Measurements from ENCODE around the gene YIF1B. TPM values are rescaled to one million over a fixed set of nuclear protein-coding genes. Genes with fewer than 3 reads are reported as not detected.
"Not testable (repeated sequence)": the region's sequence is repeated elsewhere in the genome, so short reads cannot be mapped to it uniquely, and the experiment has no call there.

Gene YIF1B
- total RNA-seq, result 83.4 and 84.7 TPM in 2 replicates

GRCh38 chr19:38315657-38316476, at the start of gene YIF1B:
YIF1B (minus strand) TSS chr19:38315947; CDS start chr19:38315917, 30 bp downstream.
- intact Hi-C loops (cut with micrococcal nuclease), result loop anchor here (1.0 to 5.0 kb wide), 6 partner anchors 20 to 409 kb away; partner anchors contain the start of genes PSMD8, SIPA1L3 and SPINT2
- peaks cover 10% of the 10 kb centered on the region for H3K36me3 Mint-ChIP-seq (ENCODE audit: low read depth)
- peak within 1 kb of the TSS; percentile 94 for H3K27ac Mint-ChIP-seq
- H3K27me3 Mint-ChIP-seq, result no peaks in the 10 kb centered on the region
- DNase-seq, result peak; percentile 98
- H3K4me1 Mint-ChIP-seq, result peaks cover 47% of the 10 kb centered on the region
- peak within 1 kb of the TSS; percentile 89 for H3K4me3 Mint-ChIP-seq
- no peaks in the 10 kb centered on the region for H3K9me3 Mint-ChIP-seq

- not testable (repeated sequence) for DNase-seq; H3K27ac Mint-ChIP-seq; H3K36me3 Mint-ChIP-seq (ENCODE audit: low read depth); H3K9me3 Mint-ChIP-seq
- peak overlapping the region; percentile 68 for H3K4me3 Mint-ChIP-seq
- H3K27me3 Mint-ChIP-seq, result peaks cover 28% of the 10 kb centered on the region
- H3K4me1 Mint-ChIP-seq, result peaks cover 10% of the 10 kb centered on the region
- intact Hi-C loops (cut with micrococcal nuclease), result loop anchor here (1.0 kb wide), 3 partner anchors 11 to 47 kb away; partner anchors contain the start of gene PSMD8
Measured at GRCh38 chr19:38362946-38363688, 47.4 kb upstream of the YIF1B start.

GRCh38 chr19:38362076-38362945, 46.6 kb upstream of the YIF1B start:
- H3K27ac Mint-ChIP-seq, result peak overlapping the region; percentile 67
- H3K27me3 Mint-ChIP-seq, result peaks cover 30% of the 10 kb centered on the region
- peak overlapping the region; percentile 92 for H3K4me3 Mint-ChIP-seq
- peaks cover 10% of the 10 kb centered on the region for H3K4me1 Mint-ChIP-seq
- no peaks in the 10 kb centered on the region for H3K9me3 Mint-ChIP-seq
- no peaks in the 10 kb centered on the region for H3K36me3 Mint-ChIP-seq (ENCODE audit: low read depth)
- intact Hi-C loops (cut with micrococcal nuclease), result loop anchor here (1.0 kb wide), 3 partner anchors 12 to 46 kb away; partner anchors contain the start of gene PSMD8
- peak; percentile 96 for DNase-seq

- DNase-seq, result peak; percentile 93
- Mint-ChIP-seq H3K4me3 (peak overlapping the region; percentile 92), H3K27ac (peak overlapping the region; percentile 67), H3K36me3 (ENCODE audit: low read depth) (no peaks in the 10 kb centered on the region), H3K27me3 (peaks cover 31% of the 10 kb centered on the region), H3K9me3 (no peaks in the 10 kb centered on the region), H3K4me1 (peaks cover 10% of the 10 kb centered on the region)
- intact Hi-C loops (cut with micrococcal nuclease), result loop anchor here (1.0 kb wide), 3 partner anchors 13 to 45 kb away; partner anchors contain the start of gene PSMD8
Measured at GRCh38 chr19:38361633-38362075, 45.9 kb upstream of the YIF1B start.

- H3K4me3 Mint-ChIP-seq, result peak overlapping the region; percentile 92
Measured at GRCh38 chr19:38360839-38361631, 45.3 kb upstream of the YIF1B start.

GRCh38 chr19:38360351-38360750, 44.6 kb upstream of the YIF1B start:
- peaks cover 37% of the 10 kb centered on the region for H3K27me3 Mint-ChIP-seq
- peak overlapping the region; percentile 92 for H3K4me3 Mint-ChIP-seq
- intact Hi-C loops (cut with micrococcal nuclease), result no loop called here
- H3K9me3 Mint-ChIP-seq, result no peaks in the 10 kb centered on the region
- no peaks in the 10 kb centered on the region for H3K36me3 Mint-ChIP-seq (ENCODE audit: low read depth)
- no peak overlapping the region for H3K27ac Mint-ChIP-seq
- peaks cover 10% of the 10 kb centered on the region for H3K4me1 Mint-ChIP-seq
- no peak for DNase-seq

More at GRCh38 chr19:38360839-38361631, 45.3 kb upstream of the YIF1B start:
- Mint-ChIP-seq H3K36me3 (ENCODE audit: low read depth) (no peaks in the 10 kb centered on the region), H3K27me3 (peaks cover 33% of the 10 kb centered on the region), H3K9me3 (no peaks in the 10 kb centered on the region), H3K4me1 (peaks cover 10% of the 10 kb centered on the region), H3K27ac (no peak overlapping the region)
- intact Hi-C loops (cut with micrococcal nuclease), result no loop called here
- DNase-seq, result no peak

GRCh38 chr19:38359242-38360021, 43.7 kb upstream of the YIF1B start:
- Mint-ChIP-seq H3K4me3 (peak overlapping the region; percentile 34), H3K4me1 (peaks cover 10% of the 10 kb centered on the region), H3K9me3 (no peaks in the 10 kb centered on the region), H3K27ac (no peak overlapping the region), H3K36me3 (ENCODE audit: low read depth) (no peaks in the 10 kb centered on the region), H3K27me3 (peaks cover 37% of the 10 kb centered on the region)
- intact Hi-C loops (cut with micrococcal nuclease), result no loop called here
- no peak for DNase-seq

- H3K27me3 Mint-ChIP-seq, result peaks cover 37% of the 10 kb centered on the region
- H3K27ac Mint-ChIP-seq, result no peak overlapping the region
- no peaks in the 10 kb centered on the region for H3K9me3 Mint-ChIP-seq
- DNase-seq, result no peak
- H3K4me3 Mint-ChIP-seq, result no peak overlapping the region
- H3K4me1 Mint-ChIP-seq, result peaks cover 10% of the 10 kb centered on the region
- intact Hi-C loops (cut with micrococcal nuclease), result no loop called here
- H3K36me3 Mint-ChIP-seq (ENCODE audit: low read depth), result no peaks in the 10 kb centered on the region
Measured at GRCh38 chr19:38358071-38358470, 42.3 kb upstream of the YIF1B start.

- Mint-ChIP-seq H3K27me3 (peaks cover 32% of the 10 kb centered on the region), H3K27ac (no peak overlapping the region), H3K9me3 (no peaks in the 10 kb centered on the region), H3K4me1 (peaks cover 5% of the 10 kb centered on the region), H3K36me3 (ENCODE audit: low read depth) (no peaks in the 10 kb centered on the region), H3K4me3 (no peak overlapping the region)
- no peak for DNase-seq
- intact Hi-C loops (cut with micrococcal nuclease), result no loop called here
Measured at GRCh38 chr19:38355728-38356725, 40.3 kb upstream of the YIF1B start.

GRCh38 chr19:38352611-38353010, 36.9 kb upstream of the YIF1B start:
- H3K27ac Mint-ChIP-seq, result no peak overlapping the region

GRCh38 chr19:38351865-38352395, 36.2 kb upstream of the YIF1B start:
- Mint-ChIP-seq H3K36me3 (ENCODE audit: low read depth) (no peaks in the 10 kb centered on the region), H3K9me3 (no peaks in the 10 kb centered on the region), H3K4me1 (no peaks in the 10 kb centered on the region), H3K4me3 (no peak overlapping the region), H3K27me3 (peaks cover 12% of the 10 kb centered on the region), H3K27ac (no peak overlapping the region)
- DNase-seq, result no peak
- intact Hi-C loops (cut with micrococcal nuclease), result no loop called here

More at GRCh38 chr19:38352611-38353010, 36.9 kb upstream of the YIF1B start:
- Mint-ChIP-seq H3K27me3 (peaks cover 12% of the 10 kb centered on the region), H3K9me3 (no peaks in the 10 kb centered on the region), H3K4me3 (no peak overlapping the region), H3K4me1 (no peaks in the 10 kb centered on the region), H3K36me3 (ENCODE audit: low read depth) (no peaks in the 10 kb centered on the region)
- no peak for DNase-seq
- intact Hi-C loops (cut with micrococcal nuclease), result no loop called here
